GM19193 (cell line): ENCODE data around the gene APBB1IP.

ENCODE experiments used
- POLR2A ChIP-seq: IDR thresholded peaks from 4 replicates; pipeline ENCODE4 v1.6.1; 2011; ENCODE audit not compliant: insufficient read depth, insufficient read length; ENCODE audit errors: extremely low read depth

APBB1IP gene

DNA sequence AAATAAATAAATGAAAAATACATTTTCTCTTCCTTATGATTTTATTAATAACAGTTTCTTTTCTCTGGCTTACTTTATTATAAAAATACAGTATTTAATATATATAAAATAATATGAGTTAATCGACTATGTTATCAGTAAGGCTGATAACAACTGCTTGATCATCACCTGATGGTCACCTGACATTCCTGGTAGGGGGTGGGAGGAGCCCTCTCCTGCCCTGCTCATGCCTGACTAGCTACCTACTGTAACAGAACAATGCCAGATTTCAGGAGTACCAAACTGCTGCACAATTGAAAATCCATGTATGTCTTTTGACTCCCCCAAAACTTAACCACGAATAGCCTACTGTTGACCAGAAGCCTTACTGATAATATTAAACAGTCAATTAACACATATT is 1.3 kb upstream of the APBB1IP start:
- TF ChIP-seq POLR2A: no peak

DNA sequence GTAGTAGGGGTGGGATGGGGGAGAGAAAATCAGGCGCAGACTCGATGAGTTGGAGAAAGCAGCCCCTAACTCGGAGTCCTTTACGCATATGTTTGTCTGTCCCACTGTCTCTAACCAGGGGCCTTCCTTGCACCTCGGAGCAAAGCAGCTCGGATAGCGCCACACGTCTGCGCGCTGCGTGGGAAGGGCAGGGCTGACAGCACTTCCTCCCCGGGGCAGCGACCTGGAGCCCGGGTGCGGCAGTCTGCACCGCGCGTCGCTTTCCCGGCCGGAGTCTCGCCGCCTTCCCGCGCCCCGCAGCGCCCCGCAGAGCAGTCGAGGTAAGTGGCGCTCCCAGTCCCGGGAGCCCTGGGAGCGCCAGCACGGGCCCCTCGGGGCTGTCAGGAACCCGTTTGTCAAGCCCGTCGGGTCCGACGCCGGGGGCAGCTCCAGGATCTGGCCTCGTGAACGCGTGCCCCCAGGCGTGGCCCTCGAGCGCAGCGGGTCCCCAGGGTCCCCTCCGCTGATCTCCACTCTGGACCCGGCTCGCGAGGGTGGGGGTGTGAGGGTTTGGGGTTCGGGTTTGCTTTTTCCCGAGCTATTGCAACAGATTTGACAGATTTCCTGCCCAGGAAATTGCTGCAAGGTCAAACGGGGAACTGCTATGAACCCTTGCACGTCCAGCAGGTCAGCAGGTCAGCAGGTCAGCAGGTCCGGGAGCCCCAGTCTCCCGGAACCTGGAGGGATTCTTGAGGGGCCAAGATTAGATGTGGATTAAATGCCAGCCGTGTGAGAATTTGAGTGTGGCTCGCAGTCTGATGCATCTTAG is 597 bp downstream of the APBB1IP start:
- no peak for TF ChIP-seq POLR2A

DNA sequence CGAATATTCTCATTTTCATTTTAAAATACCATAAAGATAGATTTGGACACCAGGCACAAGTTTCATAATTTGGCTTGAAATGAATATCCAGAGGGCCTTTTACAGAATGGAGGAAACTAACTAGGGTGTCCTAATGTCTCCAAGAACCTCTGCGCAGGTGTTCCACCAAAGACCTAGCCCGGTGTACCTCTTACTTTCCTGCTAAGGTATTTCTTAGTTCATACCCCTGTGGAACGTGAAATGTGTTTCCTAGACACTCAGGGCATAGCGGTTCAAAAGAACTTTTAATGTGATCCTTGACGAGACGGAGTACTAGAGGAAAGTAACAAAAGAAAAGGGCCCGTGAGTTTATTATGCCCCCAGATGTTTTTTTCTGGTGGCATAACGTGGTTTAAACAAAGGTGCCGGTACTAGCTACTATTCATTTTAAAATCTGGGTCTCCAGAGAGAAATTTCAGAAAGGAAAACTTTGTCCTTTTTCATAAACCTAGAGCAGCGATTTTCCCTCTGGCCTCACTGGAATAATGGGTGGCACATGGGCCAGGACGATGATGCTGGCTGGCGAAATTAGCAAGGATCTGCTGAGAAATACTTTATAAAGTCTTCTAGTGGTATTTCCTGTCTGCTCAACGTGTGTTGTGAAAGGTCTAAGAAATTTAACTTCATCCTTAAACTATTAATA is 1.4 kb downstream of the APBB1IP start:
- no peak for TF ChIP-seq POLR2A

DNA sequence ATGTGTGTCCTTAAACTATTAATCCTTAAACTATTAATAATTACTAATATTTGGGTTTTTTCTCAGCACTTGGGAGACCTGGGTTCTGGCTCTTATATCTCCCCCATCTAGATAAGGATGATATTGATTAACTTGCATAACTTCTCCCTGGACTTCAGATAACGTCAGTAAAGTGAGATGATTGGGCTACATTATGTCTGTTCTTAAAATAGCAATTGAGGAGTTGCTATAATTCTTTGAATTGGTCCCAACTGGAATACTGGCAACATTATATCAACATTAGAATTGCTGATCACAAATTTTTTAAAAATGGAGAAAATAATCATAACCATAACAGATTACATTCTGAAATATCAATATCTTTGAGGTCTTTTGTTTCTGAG is 1.9 kb downstream of the APBB1IP start:
- no peak for TF ChIP-seq POLR2A

DNA sequence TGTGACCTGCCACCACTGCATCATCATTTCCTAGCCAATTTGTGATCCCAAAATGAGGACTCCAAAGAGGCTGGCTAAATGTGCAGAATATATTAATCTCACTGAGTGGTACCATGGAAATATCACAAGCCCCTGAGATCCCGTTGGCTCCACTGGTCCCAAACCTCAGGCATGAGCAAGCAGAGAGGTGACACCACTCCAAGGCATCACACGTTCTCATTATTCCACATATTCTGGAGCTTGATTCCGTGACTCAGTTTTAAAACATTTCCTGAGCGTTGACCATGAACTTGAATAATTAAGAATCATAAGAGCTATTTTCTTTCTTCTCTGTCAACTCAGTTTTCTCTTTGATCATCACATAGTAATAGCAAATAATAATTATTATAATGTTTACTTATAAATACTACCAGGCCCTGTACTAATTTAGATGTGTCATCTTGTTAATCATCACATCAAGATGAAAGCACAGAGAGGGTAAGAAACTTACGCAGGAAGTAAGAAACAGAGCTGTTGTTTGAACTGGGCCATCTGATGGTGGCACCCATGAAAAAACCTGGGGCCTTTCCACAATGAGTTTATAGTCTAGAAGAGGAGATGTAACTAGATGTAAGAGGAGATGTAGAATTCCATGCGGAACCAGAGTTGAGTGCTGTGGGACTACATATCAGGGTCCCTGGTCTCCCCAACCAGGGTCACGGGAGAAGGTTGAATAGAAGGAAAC is 3.5 kb downstream of the APBB1IP start:
- TF ChIP-seq POLR2A: no peak

GRCh38 chr10:26445411-26446031 is 7.4 kb downstream of the APBB1IP start:
- TF ChIP-seq POLR2A: no peak

- no peak for TF ChIP-seq POLR2A
Observed at GRCh38 chr10:26446258-26446657, 8.1 kb downstream of the APBB1IP start.

GRCh38 chr10:26448292-26448691 is 10.2 kb downstream of the APBB1IP start:
- no peak for TF ChIP-seq POLR2A

GRCh38 chr10:26448706-26449435 is 10.7 kb downstream of the APBB1IP start:
- no peak for TF ChIP-seq POLR2A

DNA sequence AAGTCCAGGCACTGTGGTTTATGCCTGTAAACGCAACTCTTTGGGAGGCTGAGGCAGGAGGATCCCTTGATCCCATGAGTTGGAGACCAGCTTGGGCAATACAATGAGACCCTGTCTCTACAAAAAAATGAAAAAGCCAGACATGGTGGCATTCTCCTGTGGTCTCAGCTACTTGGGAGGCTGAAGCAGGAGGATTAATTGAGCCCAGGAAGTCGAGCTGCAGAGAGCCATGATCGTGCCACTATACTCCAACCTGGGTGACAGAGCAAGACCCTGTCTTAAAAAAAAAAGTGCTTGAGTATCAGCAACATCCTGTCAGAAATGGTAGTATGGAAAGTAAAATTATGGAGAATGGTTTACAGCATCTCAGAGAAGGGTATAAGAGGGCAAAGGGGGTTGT is 11.6 kb downstream of the APBB1IP start:
- no peak for TF ChIP-seq POLR2A

DNA sequence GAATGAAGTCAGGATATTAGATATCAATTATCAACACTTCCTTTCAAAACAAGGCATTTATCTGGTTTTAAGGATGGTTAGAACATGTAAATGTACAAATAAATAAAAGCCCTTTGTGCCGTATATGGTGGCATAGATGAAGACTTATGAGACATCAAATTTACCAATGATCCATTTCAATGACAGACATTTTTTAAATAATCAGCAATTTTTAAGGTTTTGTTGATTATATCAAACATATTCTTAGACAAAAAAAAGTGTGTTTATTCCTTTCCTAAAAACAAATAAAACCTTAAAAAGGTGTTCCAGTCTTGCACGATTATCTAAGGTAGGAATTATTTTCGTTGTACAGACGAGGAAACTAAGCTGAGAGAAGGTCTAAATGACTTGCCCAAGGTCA is 13.8 kb downstream of the APBB1IP start:
- no peak for TF ChIP-seq POLR2A

DNA sequence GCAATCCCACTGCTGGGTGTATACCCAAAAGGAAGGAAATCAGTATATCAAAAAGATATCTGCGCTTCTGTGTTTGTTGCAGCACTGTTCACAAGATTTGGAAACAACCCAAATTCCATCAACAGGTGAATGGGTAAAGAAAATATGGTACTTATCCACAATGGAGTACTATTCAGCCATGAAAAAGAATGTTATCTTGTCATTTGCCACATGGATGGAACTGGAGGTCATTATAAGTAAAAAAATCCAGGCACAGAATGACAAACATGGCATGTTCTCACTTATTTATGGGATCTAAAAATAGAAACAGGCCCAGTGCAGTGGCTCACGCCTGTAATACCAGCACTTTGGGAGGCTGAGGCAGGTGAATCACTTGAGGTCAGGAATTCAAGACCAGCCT is 15.7 kb downstream of the APBB1IP start:
- no peak for TF ChIP-seq POLR2A

GRCh38 chr10:26454891-26455290 is 16.8 kb downstream of the APBB1IP start:
- TF ChIP-seq POLR2A: no peak

DNA sequence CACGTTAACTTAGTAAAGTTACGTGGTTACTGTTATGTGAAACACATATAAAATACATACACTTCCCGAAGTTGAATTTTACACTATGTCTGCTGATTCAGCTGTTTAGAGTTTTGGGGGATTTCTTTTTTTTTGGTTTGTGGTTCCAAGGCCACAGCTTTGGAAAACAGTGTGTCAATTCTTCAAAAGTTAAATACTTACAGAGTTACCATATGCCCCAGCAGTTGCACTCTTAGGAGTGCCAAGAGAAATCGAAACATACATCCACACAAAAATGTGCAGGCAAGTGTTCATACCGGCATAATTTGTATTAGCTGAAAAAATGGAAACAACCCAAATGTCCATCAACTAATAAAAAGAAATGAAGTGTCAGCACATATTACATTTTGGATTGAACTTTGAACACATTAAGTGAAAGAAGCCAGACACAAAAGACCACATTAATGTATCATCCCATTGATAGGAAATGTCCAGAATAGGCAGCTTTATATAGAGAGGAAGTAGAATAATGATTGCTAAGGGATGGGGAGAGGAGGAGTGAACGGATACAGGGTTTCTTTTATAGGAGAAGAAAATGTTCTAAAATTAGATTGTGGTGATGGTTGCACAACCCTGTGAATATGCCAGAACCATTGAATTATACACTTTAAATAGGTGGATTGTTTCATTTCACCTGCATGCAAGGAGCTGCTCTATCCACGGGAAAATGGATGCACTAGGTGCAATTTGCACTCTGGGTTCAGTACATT is 17.6 kb downstream of the APBB1IP start:
- TF ChIP-seq POLR2A: no peak

DNA sequence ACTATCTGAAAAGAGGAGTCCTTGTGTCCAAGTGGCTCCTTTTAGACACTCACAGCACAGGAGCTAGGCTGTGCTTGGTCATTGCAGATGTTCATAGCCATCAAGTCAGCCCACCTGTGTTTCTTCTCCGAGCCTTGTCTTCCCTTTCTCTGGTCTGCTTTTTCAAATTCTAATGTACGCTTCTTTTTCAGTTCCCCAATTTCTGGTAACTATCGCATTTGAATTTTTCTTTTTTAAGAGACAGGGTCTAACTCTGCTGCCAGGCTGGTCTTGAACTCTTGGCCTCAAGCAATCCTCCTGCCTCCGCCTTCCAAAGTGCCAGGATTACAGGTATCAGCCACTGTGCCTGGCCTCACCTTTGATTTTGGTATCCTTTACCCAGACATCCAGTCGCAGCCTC is 18.9 kb downstream of the APBB1IP start:
- TF ChIP-seq POLR2A: no peak

DNA sequence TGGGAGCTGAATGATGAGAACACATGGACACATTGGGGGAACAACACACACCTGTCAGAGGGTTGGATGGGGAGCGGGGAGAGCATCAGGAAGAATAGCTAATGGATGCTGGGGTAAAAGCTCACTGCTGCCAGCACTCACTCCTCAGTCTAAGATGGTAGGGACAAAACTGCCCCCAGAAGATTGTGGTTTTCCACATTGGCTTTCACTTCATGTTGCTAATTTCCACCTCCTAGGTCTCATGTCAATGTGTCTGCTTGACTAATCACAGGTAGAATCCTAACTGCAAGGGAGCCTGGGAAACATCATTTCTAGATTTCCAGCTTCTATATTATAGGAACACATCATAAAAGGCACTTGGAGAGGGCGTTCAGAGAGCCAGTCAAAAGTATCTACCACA is 22.6 kb downstream of the APBB1IP start:
- no peak for TF ChIP-seq POLR2A
